Transverse colon (tissue), 4 donors: ENCODE results near the gene SSUH2. TPM values are rescaled to one million over a fixed set of nuclear protein-coding genes. Genes with fewer than 3 reads are reported as not detected.

Experiments used
- DNase-seq: peaks from one replicate; pipeline ENCODE4 v3.0.0-alpha.2; 2019
- H3K27ac ChIP-seq, 4 donors: fragments of 200-600 bp; sonication (generic); 2 replicates each; pipeline ENCODE4 v1.5.1; 2016 to 2018; ENCODE audit warnings: inconsistent platforms in 4 of 4
- H3K27me3 ChIP-seq: fragments of 200-600 bp; sonication (generic); 2 replicates; pipeline ENCODE4 v1.5.1; 2017; ENCODE audit warnings: inconsistent platforms
- H3K36me3 ChIP-seq, 4 donors: fragments of 200-600 bp; sonication (generic); 2 replicates each; pipeline ENCODE4 v1.5.1; 2017 to 2019; ENCODE audit warnings: inconsistent platforms in 4 of 4
- H3K4me1 ChIP-seq, 4 donors: fragments of 200-600 bp; sonication (generic); 2 replicates each; pipeline ENCODE4 v1.5.1; 2017 to 2020; ENCODE audit warnings: inconsistent platforms in 4 of 4
- H3K4me3 ChIP-seq, 4 donors: fragments of 200-600 bp; sonication (generic); 1 replicate in 1 of 4; 2 replicates in 3 of 4; pipeline versions ENCODE4 v1.5.1 to v1.6.1; 2017 to 2019; ENCODE audit warnings: inconsistent platforms in 4 of 4
- H3K9me3 ChIP-seq, 2 donors: fragments of 200-600 bp; sonication (generic); 2 replicates each; pipeline ENCODE4 v1.5.1; 2017 to 2019; ENCODE audit warnings: inconsistent platforms in 2 of 2
- EP300 ChIP-seq: sonication (generic); formaldehyde crosslinking; IDR thresholded peaks from one replicate; pipeline ENCODE4 v1.6.1; 2017; ENCODE audit warnings: antibody characterized with exemption, low read depth
- POLR2A ChIP-seq: fragments of 450-650 bp; IDR thresholded peaks from one replicate; pipeline ENCODE4 v1.6.1; 2016; ENCODE audit warnings: antibody characterized with exemption, mild to moderate bottlenecking, moderate library complexity
- POLR2AphosphoS5 ChIP-seq, 3 donors: sonication (generic); formaldehyde crosslinking; IDR thresholded peaks; one replicate each; pipeline ENCODE4 v1.6.1; 2016; ENCODE audit warnings: antibody characterized with exemption in 3 of 3
- WGBS, 2 donors: methylation state at CpG; one replicate each; pipeline ENCODE4 v1.1.5; 2018; ENCODE audit warnings: low coverage in 1 of 2; 5-methylcytosine and 5-hydroxymethylcytosine counted together
- in situ Hi-C, 4 donors: fragments of 200-750 bp; cut with MboI; loops; one replicate each; pipeline versions ENCODE4 v1.15.0 to v1.15.1; 2017; ENCODE audit warnings: low sequenced_read_pairs in 3 of 4, low pct_ligation_motif_present in 1 of 4, low pct_unique_long_range_greater_than_20kb in 1 of 4
- intact Hi-C: fragments of 100-400 bp; cut with DNase I; formaldehyde crosslinking; loops from one replicate; pipeline ENCODE4 v1.15.1; 2023; ENCODE audit warnings: low total_unique reads
- total RNA-seq, 4 donors: library from RNA; depleted of rRNA; stranded (reverse); fragments of >200 nt; gene quantifications; one replicate each; pipeline ENCODE4 v1.1.0, GENCODE V29; 2016
- TF ChIP-seq, protein P1 (sequence below), 5 experiments: fragments of 200-600 bp in 3 of 5; fragments of 450-650 bp in 2 of 5; sonication (generic) in 3 of 5; IDR thresholded peaks; 1 replicate in 2 of 5; 2 replicates in 3 of 5; pipeline ENCODE4 v1.5.1; 2016 to 2017; ENCODE audit warnings: antibody characterized with exemption in 5 of 5, inconsistent platforms in 3 of 5, mild to moderate bottlenecking in 2 of 5, moderate library complexity in 1 of 5

SSUH2 gene
- total RNA-seq, 4 donors from 2014 or later = 2.9 to 4.1 TPM; not detected in 2

DNA sequence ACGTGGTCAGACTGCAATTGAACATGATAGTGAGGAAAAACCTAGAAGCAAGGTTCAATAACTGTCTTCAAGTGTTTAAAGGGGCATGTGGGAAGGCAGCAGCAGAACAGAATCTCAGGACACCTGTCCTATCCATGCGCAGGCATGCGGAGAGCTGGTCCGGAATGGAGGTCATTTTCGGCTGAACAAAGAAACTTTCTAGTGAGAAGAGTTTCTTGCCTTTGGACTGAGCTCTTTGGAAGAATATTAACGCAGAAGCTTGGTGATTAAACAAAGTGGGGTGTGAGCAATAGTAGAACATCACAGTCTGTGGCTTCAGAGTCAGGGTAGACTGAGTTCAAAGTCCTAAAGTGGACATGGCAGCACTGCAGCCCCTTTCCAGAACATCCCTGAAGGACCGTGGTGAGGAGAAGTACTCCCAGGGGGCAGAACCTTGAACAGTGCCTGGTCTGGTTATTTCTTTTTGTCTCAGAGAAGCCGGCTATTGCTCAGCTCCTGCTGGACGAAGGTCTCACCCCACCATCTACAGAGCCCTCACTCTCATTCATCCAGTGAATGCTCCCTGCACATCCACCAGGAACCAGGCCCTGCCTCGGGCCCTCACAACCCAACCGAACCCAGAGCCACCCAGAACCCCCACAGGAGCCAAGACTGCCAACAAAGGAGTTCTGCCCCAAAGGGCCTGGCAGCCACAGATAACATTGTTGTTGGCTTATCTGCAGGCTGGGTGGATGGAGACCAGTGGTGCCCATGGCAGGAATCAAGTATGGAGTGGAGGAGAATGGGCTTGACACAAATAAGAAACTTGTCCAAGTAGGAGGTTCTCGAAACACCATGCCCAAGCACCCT lies 2.8 kb upstream of the SSUH2 start:
- TF ChIP-seq, protein P1, sequence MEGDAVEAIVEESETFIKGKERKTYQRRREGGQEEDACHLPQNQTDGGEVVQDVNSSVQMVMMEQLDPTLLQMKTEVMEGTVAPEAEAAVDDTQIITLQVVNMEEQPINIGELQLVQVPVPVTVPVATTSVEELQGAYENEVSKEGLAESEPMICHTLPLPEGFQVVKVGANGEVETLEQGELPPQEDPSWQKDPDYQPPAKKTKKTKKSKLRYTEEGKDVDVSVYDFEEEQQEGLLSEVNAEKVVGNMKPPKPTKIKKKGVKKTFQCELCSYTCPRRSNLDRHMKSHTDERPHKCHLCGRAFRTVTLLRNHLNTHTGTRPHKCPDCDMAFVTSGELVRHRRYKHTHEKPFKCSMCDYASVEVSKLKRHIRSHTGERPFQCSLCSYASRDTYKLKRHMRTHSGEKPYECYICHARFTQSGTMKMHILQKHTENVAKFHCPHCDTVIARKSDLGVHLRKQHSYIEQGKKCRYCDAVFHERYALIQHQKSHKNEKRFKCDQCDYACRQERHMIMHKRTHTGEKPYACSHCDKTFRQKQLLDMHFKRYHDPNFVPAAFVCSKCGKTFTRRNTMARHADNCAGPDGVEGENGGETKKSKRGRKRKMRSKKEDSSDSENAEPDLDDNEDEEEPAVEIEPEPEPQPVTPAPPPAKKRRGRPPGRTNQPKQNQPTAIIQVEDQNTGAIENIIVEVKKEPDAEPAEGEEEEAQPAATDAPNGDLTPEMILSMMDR (IDR thresholded peaks at IDR 0.05) = no peak
- TF ChIP-seq POLR2AphosphoS5 (IDR thresholded peaks at IDR 0.05) (no peak), POLR2A (no peak)
- Histone ChIP-seq H3K4me1 (peaks cover 0 to 3% (median 0%) of the 10 kb centered on the region in 4 donors), H3K27ac (no peak overlapping the region), H3K4me3 (no peak overlapping the region), H3K9me3 (no peaks in the 10 kb centered on the region), H3K36me3 (no peaks in the 10 kb centered on the region), H3K27me3 (no peaks in the 10 kb centered on the region)
- WGBS, 2 donors = 86 to 91% methylated on average over 6 to 12 of the region's 12 CpGs
- intact Hi-C loops (no loop called here), in situ Hi-C loops (no loop called here)
- DNase-seq = no peak

DNA sequence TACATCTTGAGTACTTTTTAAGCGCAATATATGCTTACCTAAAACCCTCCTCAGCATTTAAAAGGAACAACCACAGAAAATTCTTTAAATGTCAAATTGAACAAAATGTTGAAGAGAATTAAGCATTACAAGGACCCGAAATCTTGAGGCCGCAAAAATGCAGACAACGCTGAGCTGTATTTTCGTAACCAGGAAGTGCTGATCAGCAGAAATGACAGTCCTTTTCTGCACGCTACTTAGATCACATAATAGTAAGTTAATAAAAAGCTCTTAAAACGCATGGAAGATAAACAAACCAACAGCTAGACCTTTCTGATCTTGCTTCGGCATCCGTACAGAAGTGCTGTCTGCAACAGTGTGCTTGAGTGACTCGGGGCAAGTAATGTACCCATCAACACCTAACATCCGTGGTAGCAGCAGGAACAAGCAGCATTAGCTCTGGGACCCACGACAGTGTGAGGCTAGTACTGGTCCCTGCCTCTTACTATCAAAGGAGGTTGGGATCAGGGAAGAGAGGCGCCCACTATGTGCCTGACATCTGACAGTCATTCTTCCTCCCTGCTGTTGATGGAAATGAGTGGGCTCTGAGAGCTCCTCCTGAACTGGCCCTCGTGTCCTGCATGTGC lies 1.8 kb upstream of the SSUH2 start:
- Histone ChIP-seq H3K4me3 (no peak overlapping the region), H3K36me3 (no peaks in the 10 kb centered on the region), H3K27me3 (no peaks in the 10 kb centered on the region), H3K4me1 (no peaks in the 10 kb centered on the region), H3K27ac (no peak overlapping the region), H3K9me3 (no peaks in the 10 kb centered on the region)
- TF ChIP-seq POLR2AphosphoS5 (IDR thresholded peaks at IDR 0.05) = no peak
- no peak for TF ChIP-seq POLR2A
- TF ChIP-seq EP300 = no peak
- TF ChIP-seq, protein P1 (IDR thresholded peaks at IDR 0.05) = no peak
- intact Hi-C loops (no loop called here), in situ Hi-C loops (no loop called here)
- WGBS, 2 donors = 80 to 86% methylated on average over 13 to 14 of the region's 14 CpGs
- DNase-seq = no peak

DNA sequence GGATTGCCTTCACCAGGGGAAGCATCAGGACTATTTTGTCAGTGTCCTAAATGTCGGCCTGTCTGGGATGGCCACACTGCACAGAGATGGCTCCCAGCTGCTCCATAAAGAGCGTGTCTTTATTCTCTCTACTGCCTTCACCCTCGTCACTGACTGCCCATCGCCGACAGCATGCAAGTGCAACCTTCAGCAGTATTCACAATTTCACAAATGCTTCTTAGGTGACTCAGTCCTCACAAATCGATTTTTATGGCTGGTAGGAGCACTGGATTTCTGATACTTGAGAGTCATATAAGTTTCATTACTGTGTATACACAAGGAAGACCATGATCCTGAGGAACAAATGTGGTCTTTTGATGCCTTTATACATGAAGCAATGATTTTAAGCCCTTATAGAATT lies 1.1 kb upstream of the SSUH2 start:
- Histone ChIP-seq H3K27ac (no peak overlapping the region), H3K9me3 (no peaks in the 10 kb centered on the region), H3K4me1 (no peaks in the 10 kb centered on the region), H3K4me3 (no peak overlapping the region), H3K27me3 (no peaks in the 10 kb centered on the region), H3K36me3 (no peaks in the 10 kb centered on the region)
- intact Hi-C loops (no loop called here), in situ Hi-C loops (no loop called here)
- no peak for TF ChIP-seq POLR2AphosphoS5 (IDR thresholded peaks at IDR 0.05)
- TF ChIP-seq POLR2A = no peak
- TF ChIP-seq EP300 = no peak
- TF ChIP-seq, protein P1 (IDR thresholded peaks at IDR 0.05) = no peak
- no peak for DNase-seq
- 47 to 87% methylated on average over 3 to 6 of the region's 6 CpGs for WGBS, 2 donors

- no peaks in the 10 kb centered on the region for H3K9me3 ChIP-seq
- in situ Hi-C loops = no loop called here
- no peak for TF ChIP-seq EP300
- TF ChIP-seq POLR2AphosphoS5 (IDR thresholded peaks at IDR 0.05) = no peak
- TF ChIP-seq, protein P1 (IDR thresholded peaks at IDR 0.05) = no peak
- TF ChIP-seq POLR2A = no peak
Measured at GRCh38 chr3:8643693-8644365, 769 bp downstream of the SSUH2 start.

More at GRCh38 chr3:8643693-8644365, 769 bp downstream of the SSUH2 start:
- 64 to 81% methylated on average over 8 to 10 of the region's 10 CpGs for WGBS, 2 donors
- Histone ChIP-seq H3K36me3 (no peaks in the 10 kb centered on the region), H3K27ac (no peak overlapping the region), H3K4me1 (no peaks in the 10 kb centered on the region), H3K4me3 (no peak overlapping the region), H3K27me3 (no peaks in the 10 kb centered on the region)
- intact Hi-C loops = no loop called here
- DNase-seq = no peak
